PC-3 (cell line): Measurements from ENCODE around the gene NUDT13.

ENCODE experiments used
- CTCF ChIP-seq: fragments of 300-600 bp; sonication (generic); conservative IDR thresholded peaks from 2 replicates; pipeline ENCODE4 v1.5.1; 2017; ENCODE audit warnings: antibody characterized with exemption, low read depth, mild to moderate bottlenecking, low read length
- EZH2 ChIP-seq: fragments of 300-600 bp; sonication (generic); IDR thresholded peaks from one replicate; pipeline ENCODE4 v1.6.1; 2017; ENCODE audit warnings: antibody characterized with exemption, mild to moderate bottlenecking, low read length; ENCODE audit not compliant: unreplicated experiment

GRCh38 chr10:73094986-73095480, 15.2 kb upstream of the NUDT13 start:
- TF ChIP-seq CTCF = no peak
- no peak for TF ChIP-seq EZH2
